ENCODE results near the gene CD70. TPM values are rescaled to one million over a fixed set of nuclear protein-coding genes. Genes with fewer than 3 reads are reported as not detected.

Gene CD70, protein sequence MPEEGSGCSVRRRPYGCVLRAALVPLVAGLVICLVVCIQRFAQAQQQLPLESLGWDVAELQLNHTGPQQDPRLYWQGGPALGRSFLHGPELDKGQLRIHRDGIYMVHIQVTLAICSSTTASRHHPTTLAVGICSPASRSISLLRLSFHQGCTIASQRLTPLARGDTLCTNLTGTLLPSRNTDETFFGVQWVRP
- total RNA-seq: 1 to 10 TPM; 6.7 to 6.8 TPM

DNA sequence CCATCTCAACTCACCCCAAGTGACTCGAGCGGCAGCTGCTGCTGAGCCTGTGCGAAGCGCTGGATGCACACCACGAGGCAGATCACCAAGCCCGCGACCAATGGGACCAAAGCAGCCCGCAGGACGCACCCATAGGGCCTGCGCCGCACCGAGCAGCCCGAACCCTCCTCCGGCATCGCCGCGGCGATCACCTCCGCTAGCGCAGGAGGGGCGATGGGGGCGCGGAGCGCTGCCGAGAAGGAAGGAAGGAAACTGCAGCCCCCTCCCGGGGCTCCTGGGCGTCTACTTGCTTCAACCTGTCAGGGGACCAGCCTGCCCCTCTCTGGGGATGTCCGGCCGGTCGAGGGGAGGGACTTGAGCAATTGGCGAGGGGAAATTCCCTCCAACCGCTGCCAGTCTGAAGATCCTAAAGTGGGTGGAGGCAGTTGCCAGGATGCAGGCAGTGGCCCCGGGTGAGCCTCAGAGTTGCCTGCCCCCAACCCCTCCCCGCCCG lies at the start of gene CD70:
TSS of gene CD70 (minus strand) at position 324 of the 493 bp plus-strand sequence. CDS start at position 176, 148 bp downstream.

Other genes with a start within 250 kb of the CD70 start
- gene CLPP, start 229.6 kb downstream of the CD70 start, total RNA-seq: 100 to 1,000 TPM; 107 to 116 TPM
- 10 to 100 TPM; 70.0 to 71.1 TPM for gene ALKBH7, start 218.4 kb downstream of the CD70 start, total RNA-seq
- 1 to 10 TPM; 2.3 TPM for gene PSPN, start 215.2 kb downstream of the CD70 start, total RNA-seq
- 10 to 100 TPM; 67.1 to 70.0 TPM for gene GTF2F1, start 198.0 kb downstream of the CD70 start, total RNA-seq
- gene KHSRP, start 166.3 kb downstream of the CD70 start, total RNA-seq: 100 to 1,000 TPM; 239 to 254 TPM
- gene SLC25A41, start 157.4 kb downstream of the CD70 start, total RNA-seq: not detected
- gene SLC25A23, start 131.4 kb downstream of the CD70 start, total RNA-seq: 10 to 100 TPM; 38.4 to 39.3 TPM
- gene CRB3, start 126.9 kb downstream of the CD70 start, total RNA-seq: 1 to 10 TPM; 1.2 to 1.3 TPM
- gene DENND1C, start 109.4 kb downstream of the CD70 start, total RNA-seq: 100 to 1,000 TPM; 117 to 125 TPM
- gene TUBB4A, start 88.8 kb downstream of the CD70 start, total RNA-seq: 1 to 10 TPM; 2.1 to 2.8 TPM
- under 1 TPM; 0.71 to 0.77 TPM for gene TNFSF9, start 60.1 kb downstream of the CD70 start, total RNA-seq
- 10 to 100 TPM; 11.8 to 13.5 TPM for gene TNFSF14, start 79.0 kb upstream of the CD70 start, total RNA-seq
- gene C3, start 129.5 kb upstream of the CD70 start, total RNA-seq: not detected
- 10 to 100 TPM; 78.4 TPM for gene GPR108, start 146.4 kb upstream of the CD70 start, total RNA-seq
- gene TRIP10, start 148.5 kb upstream of the CD70 start, total RNA-seq: 10 to 100 TPM; 10.3 to 11.1 TPM
- 10 to 100 TPM; 43.8 to 43.9 TPM for gene SH2D3A, start 176.3 kb upstream of the CD70 start, total RNA-seq
- 100 to 1,000 TPM; 114 to 125 TPM for gene VAV1, start 181.6 kb upstream of the CD70 start, total RNA-seq

All from activated naive CD4-positive, alpha-beta T cell treated with anti-CD3 and anti-CD28 coated beads, Interleukin-2, amount 10 ng/mL, durations not matched to agents 5 hours and 36 hours (primary cell).